HUES64 (cell line): Measurements from ENCODE around the gene OR11A1.
"Not testable (repeated sequence)": the region's sequence is repeated elsewhere in the genome, so short reads cannot be mapped to it uniquely, and the experiment has no call there.

Experiments
- H3K27ac ChIP-seq: 2 replicates; pipeline ENCODE4 v1.7.0; 2013; ENCODE audit warnings: low read depth, low read length, inconsistent platforms
- H3K27me3 ChIP-seq: 2 replicates; pipeline ENCODE4 v1.6.1; 2013; ENCODE audit warnings: mild to moderate bottlenecking, low read length; ENCODE audit not compliant: insufficient read depth
- H3K36me3 ChIP-seq: 2 replicates; pipeline ENCODE4 v1.6.1; 2013; ENCODE audit warnings: mild to moderate bottlenecking, low read length; ENCODE audit not compliant: insufficient read depth
- H3K4me1 ChIP-seq: 2 replicates; pipeline ENCODE4 v1.6.1; 2013; ENCODE audit warnings: mild to moderate bottlenecking, low read length, moderate library complexity; ENCODE audit not compliant: insufficient read depth
- H3K4me3 ChIP-seq: 2 replicates; pipeline ENCODE4 v1.5.1; 2013; ENCODE audit warnings: mild to moderate bottlenecking, low read length, moderate library complexity
- H3K9ac ChIP-seq: 2 replicates; pipeline ENCODE4 v1.6.1; 2013; ENCODE audit warnings: mild to moderate bottlenecking, low read depth, low read length
- H3K9me3 ChIP-seq: 2 replicates; pipeline ENCODE4 v1.6.1; 2013; ENCODE audit warnings: low read depth, low read length; ENCODE audit not compliant: insufficient read depth
- WGBS: fragments of 150-250, 120-280 bp; methylation state at CpG from one replicate; pipeline ENCODE4 v1.1.7; 2013; ENCODE audit warnings: missing lambda C conversion rate; 5-methylcytosine and 5-hydroxymethylcytosine counted together

Gene OR11A1

DNA sequence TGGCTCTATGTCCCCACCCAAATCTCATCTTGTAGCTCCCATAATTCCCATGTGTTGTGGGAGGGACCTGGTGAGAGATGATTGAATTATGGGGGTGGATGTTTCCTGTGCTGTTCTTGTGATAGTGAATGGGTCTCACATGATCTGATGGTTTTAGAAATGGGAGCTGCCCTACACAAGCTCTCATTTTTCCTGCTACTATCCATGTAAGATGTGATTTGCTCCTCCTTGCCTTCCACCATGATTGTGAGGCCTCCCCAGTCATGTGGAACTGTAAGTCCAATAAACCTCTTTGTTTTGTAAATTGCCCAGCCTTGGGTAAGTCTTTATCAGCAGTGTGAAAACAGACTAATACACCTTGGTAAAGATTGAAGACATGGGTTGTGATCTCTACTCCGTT is 12.8 kb downstream of the OR11A1 start:
- H3K36me3 ChIP-seq, H3K4me3 ChIP-seq, H3K9me3 ChIP-seq, H3K27ac ChIP-seq, H3K9ac ChIP-seq, H3K27me3 ChIP-seq: not testable (repeated sequence)
- 94% methylated on average over 1 of the region's 1 CpG for WGBS
- H3K4me1 ChIP-seq: peaks cover 12% of the 10 kb centered on the region; the same call in 1 of the 2 replicates

DNA sequence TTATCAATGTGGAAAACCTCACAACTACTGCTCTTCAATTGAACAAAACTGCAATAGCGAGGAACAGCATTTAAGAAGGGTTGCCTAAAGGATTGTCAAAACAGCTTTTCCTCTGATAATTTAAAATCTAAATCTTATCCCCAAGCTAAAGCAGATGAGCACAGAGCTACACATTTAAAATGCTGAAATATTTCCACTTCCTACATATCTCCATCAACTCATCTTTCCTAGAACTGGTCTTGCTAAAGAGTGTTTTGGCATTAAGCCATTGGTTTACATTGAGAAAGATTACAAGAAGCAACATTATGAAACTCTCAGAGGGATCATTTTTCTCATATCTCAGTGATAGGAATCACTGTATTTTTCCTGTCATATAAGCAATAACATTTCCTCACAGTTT is 14.2 kb downstream of the OR11A1 start:
- no peak overlapping the region for H3K9ac ChIP-seq
- H3K27me3 ChIP-seq: no peaks in the 10 kb centered on the region
- 0 out of 2 replicates have a peak, but pooled peaks cover 6% of the 10 kb centered on the region for H3K9me3 ChIP-seq
- 97% methylated on average over 1 of the region's 1 CpG for WGBS
- no peak overlapping the region for H3K4me3 ChIP-seq
- H3K36me3 ChIP-seq: no peaks in the 10 kb centered on the region
- H3K27ac ChIP-seq: no peak overlapping the region
- H3K4me1 ChIP-seq: peaks cover 12% of the 10 kb centered on the region; the same call in 1 of the 2 replicates

DNA sequence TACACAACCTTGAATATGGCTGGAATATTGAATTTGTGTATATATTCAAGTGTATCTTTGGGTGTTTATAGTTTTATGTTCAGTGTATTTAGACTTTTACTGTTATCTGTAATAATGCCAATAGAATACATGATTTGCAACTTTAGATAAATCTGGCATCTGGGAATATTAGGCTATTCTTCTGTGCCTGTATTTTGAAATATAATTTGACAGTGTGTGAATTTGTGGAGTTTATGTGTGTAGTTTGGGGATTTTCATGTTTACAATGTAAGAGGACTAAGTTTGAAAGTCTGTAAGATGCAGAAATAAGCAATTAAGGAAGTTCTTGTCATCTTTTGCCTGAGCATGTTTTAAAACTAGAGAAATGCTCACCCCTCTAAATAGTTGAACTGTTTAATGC is 17.9 kb downstream of the OR11A1 start, which contains the start of gene OR10C1:
Gene OR10C1 (plus strand): TSS at position 301 of the 400 bp plus-strand sequence. CDS start 710 bp downstream, outside the sequence.
- H3K27me3 ChIP-seq: no peaks in the 10 kb centered on the region
- H3K9ac ChIP-seq: no peak within 1 kb of the TSS
- H3K4me3 ChIP-seq: no peak within 1 kb of the TSS
- H3K4me1 ChIP-seq: no peaks in the 10 kb centered on the region
- H3K9me3 ChIP-seq: 0 out of 2 replicates have a peak, but pooled peaks cover 3% of the 10 kb centered on the region
- no peak within 1 kb of the TSS for H3K27ac ChIP-seq
- H3K36me3 ChIP-seq: no peaks in the 10 kb centered on the region

DNA sequence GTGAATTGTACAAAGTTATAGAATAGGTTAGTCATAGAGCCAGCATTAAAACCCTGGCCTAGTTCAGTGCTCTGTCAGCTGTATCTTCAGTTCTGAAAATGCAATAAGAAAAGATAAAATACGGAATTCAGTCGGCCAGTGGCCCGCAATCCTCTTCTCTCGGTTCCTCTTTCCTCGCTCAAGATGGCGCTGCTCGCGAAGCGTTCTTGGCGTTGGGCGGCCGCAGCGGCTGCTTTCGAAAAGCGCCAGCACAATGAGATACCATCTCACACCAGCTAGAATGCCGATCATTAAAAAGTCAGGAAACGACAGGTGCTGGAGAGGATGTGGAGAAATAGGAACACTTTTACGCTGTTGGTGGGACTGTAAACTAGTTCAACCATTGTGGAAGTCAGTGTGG is 20.1 kb downstream of the OR11A1 start:
- not testable (repeated sequence) for H3K27me3 ChIP-seq, H3K36me3 ChIP-seq, H3K4me1 ChIP-seq, H3K4me3 ChIP-seq, H3K27ac ChIP-seq, H3K9ac ChIP-seq, H3K9me3 ChIP-seq
- 92% methylated on average over 15 of the region's 18 CpGs for WGBS

DNA sequence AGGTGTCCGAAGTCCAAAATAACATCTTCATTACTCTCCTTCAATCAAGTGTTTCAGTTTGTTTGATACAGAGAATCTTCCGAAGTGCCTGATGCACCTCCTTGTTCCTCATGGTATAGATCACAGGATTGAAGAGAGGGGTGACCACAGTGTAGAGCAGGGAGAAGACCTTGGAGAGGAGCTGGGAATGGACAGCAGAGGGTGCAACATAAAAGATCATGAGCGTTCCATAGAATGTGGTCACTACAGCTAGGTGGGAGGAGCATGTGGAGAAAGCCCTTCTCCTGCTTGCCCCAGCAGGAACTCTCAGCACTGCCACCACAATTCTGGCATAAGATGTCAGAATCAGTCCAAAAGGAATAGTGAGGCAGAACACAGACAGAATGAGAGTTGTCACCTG is 30.2 kb downstream of the OR11A1 start:
- peaks cover 7% of the 10 kb centered on the region for H3K4me1 ChIP-seq
- no peak overlapping the region for H3K9ac ChIP-seq
- no peaks in the 10 kb centered on the region for H3K27me3 ChIP-seq
- no peak overlapping the region for H3K4me3 ChIP-seq
- H3K27ac ChIP-seq: no peak overlapping the region
- H3K36me3 ChIP-seq: no peaks in the 10 kb centered on the region
- WGBS: 91% methylated on average over 3 of the region's 3 CpGs
- H3K9me3 ChIP-seq: no peaks in the 10 kb centered on the region

DNA sequence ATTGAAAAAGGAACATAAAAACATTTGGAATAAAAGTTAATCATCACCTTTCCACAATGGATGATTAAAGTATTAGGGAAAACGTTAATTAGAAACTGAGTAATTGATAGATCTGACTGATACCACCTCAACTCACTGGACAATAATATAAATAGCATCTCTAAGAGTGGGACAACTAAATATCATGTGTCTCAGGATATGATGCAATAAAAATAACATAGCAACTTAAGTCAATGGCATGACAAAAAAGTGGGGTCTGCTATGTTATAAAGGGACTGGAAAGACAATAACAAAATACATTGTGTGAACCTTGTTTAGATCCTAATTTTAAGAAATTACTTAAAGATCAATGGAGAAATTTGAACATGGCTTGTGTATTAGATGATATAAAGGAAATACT is 31.8 kb downstream of the OR11A1 start:
- Histone ChIP-seq H3K27ac (no peak overlapping the region), H3K9ac (no peak overlapping the region), H3K36me3 (no peaks in the 10 kb centered on the region), H3K4me1 (peaks cover 7% of the 10 kb centered on the region), H3K27me3 (no peaks in the 10 kb centered on the region), H3K4me3 (no peak overlapping the region), H3K9me3 (no peaks in the 10 kb centered on the region)
- WGBS: no CpG with 5 or more reads among the region's 1 CpG

DNA sequence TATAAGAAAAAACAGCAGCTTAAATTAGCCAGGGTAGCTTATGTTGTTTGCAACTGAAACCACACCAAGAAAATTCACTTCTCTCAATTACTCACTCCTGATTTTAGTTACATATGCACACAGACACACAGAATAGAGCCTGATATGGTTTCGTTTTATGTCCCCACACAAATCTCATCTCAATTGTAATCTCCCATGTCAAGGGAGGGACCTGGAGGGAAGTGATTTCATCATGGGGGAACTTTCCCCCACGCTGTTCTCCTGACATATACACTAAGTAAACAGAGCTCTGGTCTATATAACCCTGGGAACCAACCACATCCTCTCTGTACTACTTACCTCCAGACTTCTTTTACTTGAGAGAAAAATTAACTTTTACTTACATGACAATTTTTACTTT is 32.3 kb downstream of the OR11A1 start:
- Histone ChIP-seq H3K9ac (no peak overlapping the region), H3K4me3 (no peak overlapping the region), H3K27ac (no peak overlapping the region), H3K9me3 (no peaks in the 10 kb centered on the region), H3K27me3 (no peaks in the 10 kb centered on the region), H3K4me1 (peaks cover 7% of the 10 kb centered on the region), H3K36me3 (no peaks in the 10 kb centered on the region)
- 72% methylated on average over 2 of the region's 2 CpGs for WGBS

DNA sequence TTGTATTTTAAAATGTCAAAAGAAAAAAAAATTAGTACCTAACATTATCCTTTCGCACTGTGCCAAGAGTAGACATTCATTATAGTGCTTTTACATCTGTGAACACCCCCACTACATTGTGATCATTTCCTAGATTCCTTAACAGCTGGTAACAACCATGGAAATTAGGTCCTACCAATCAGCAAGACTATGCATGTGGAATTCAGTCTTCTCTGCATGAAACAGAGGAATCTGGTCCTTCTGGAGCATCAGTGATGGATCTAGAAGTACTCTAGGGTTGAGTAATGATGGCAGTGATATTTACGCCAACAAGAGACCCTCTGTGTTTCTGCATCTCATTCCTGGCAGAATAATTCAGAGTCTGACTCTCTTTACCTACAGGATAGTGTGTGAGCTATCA is 32.7 kb downstream of the OR11A1 start:
- peaks cover 7% of the 10 kb centered on the region for H3K4me1 ChIP-seq
- H3K27me3 ChIP-seq: no peaks in the 10 kb centered on the region
- no peaks in the 10 kb centered on the region for H3K36me3 ChIP-seq
- WGBS: 91% methylated on average over 2 of the region's 2 CpGs
- no peaks in the 10 kb centered on the region for H3K9me3 ChIP-seq
- H3K9ac ChIP-seq: no peak overlapping the region
- H3K4me3 ChIP-seq: no peak overlapping the region
- no peak overlapping the region for H3K27ac ChIP-seq

DNA sequence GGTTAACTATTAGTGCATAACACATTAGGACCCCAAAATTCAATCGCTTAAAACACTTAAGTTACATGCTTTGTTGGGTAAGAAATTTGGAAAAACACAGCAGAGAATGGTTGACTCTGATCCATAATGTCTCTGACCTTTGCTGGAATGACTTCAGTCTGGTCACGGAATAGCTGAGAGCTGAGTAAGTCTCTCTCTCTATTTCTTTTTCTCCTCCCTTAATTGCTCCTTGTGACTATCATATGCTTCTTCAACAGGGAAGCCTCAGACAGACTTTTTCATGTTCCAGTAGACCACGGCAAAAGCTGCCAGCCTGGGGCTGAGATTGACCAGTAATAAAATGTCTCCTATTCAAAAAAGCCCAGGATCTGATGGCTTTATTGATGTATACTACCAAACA is 37.4 kb downstream of the OR11A1 start:
- no peak overlapping the region for H3K4me3 ChIP-seq
- no peak overlapping the region for H3K9ac ChIP-seq
- WGBS: 97% methylated on average over 3 of the region's 3 CpGs
- peaks cover 7% of the 10 kb centered on the region for H3K4me1 ChIP-seq
- H3K27ac ChIP-seq: no peak overlapping the region
- no peaks in the 10 kb centered on the region for H3K27me3 ChIP-seq
- no peaks in the 10 kb centered on the region for H3K9me3 ChIP-seq
- no peaks in the 10 kb centered on the region for H3K36me3 ChIP-seq

DNA sequence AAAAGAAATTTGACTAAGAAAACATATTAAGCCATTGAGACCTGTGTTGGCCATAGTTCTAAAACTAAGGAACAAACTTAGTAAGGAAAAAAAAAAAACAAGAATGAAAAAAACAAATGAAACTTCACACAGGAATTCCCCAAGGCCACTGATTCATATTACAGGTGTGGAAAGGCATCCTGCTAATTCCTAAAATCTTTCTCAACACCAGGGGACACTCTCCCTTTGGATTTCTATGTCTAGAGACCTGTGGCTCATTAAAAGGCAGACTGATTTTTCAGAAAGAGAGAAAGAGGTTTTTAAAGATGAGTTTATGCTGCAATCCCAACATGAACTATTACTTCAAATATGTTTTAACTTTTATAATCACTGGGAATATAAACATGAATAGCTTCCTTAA is 42.3 kb downstream of the OR11A1 start, which contains the start of gene OR12D1:
Gene OR12D1 (plus strand): TSS at position 341 of the 400 bp plus-strand sequence.
- H3K9me3 ChIP-seq: no peaks in the 10 kb centered on the region
- H3K4me3 ChIP-seq: no peak within 1 kb of the TSS
- no peak within 1 kb of the TSS for H3K9ac ChIP-seq
- no peaks in the 10 kb centered on the region for H3K36me3 ChIP-seq
- no peaks in the 10 kb centered on the region for H3K4me1 ChIP-seq
- H3K27ac ChIP-seq: no peak within 1 kb of the TSS
- no peaks in the 10 kb centered on the region for H3K27me3 ChIP-seq

DNA sequence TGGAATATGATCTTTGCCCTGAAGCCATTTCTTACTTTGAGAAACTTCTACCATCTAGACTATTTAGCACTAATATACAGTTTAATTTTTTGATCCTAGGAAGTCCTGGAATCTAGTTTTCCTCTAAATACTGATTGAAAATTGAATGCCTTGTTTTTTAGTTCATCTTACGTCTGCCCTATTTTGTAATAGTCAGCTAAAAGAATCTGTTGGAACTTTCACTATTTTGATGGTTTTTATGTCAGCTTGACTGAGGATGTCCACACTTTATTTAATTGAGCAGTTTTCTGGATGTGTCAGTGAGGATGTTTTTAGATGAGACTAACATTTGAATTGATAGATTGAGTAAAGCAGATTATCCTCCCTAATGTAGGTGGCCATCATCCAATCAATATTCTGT is 53.1 kb downstream of the OR11A1 start:
- 97% methylated on average over 1 of the region's 1 CpG for WGBS
- no peaks in the 10 kb centered on the region for H3K9me3 ChIP-seq

DNA sequence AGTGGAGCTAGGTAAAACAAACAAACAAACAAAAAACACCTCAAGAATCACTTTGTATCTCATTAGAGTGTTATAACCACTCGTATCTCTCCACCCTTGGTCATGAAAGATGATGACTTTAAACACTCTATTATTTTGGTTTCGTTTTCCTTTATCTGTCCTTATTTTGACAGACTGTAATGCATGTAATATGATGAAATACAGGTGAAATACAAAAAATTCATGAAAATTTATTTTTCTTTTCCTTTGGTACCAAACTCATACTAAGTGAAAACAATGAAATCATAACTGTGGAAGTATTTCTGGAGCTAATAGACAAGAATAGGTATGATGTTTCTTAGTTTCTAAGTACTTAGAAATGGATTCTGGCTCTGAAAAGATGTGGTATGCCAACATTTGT is 57.3 kb downstream of the OR11A1 start:
- Histone ChIP-seq H3K27me3 (no peaks in the 10 kb centered on the region), H3K9me3 (no peaks in the 10 kb centered on the region), H3K4me1 (peaks cover 4% of the 10 kb centered on the region; the same call in 1 of the 2 replicates), H3K4me3 (no peak overlapping the region), H3K9ac (no peak overlapping the region), H3K27ac (no peak overlapping the region), H3K36me3 (no peaks in the 10 kb centered on the region)
- 80% methylated on average over 1 of the region's 2 CpGs for WGBS

More for the DNA sequence above, 53.1 kb downstream of the OR11A1 start:
- no peaks in the 10 kb centered on the region for H3K36me3 ChIP-seq
- no peak overlapping the region for H3K9ac ChIP-seq
- H3K27ac ChIP-seq: no peak overlapping the region
- no peaks in the 10 kb centered on the region for H3K4me1 ChIP-seq
- H3K4me3 ChIP-seq: no peak overlapping the region
- no peaks in the 10 kb centered on the region for H3K27me3 ChIP-seq
